Body of pancreas (tissue), 4 donors: Measurements from ENCODE around the gene RDH14.

Experiments
- POLR2A ChIP-seq, 3 donors: fragments of 450-650 bp; IDR thresholded peaks; one replicate each; pipeline ENCODE4 v1.6.1; 2016; ENCODE audit warnings: antibody characterized with exemption in 3 of 3, mild to moderate bottlenecking in 2 of 3
- TF ChIP-seq, protein P1 (sequence below), 7 experiments: fragments of 450-650 bp in 4 of 7; fragments of 200-600 bp in 3 of 7; sonication (generic) in 3 of 7; IDR thresholded peaks; one replicate each; pipeline ENCODE4 v1.5.1; 2016 to 2019; ENCODE audit warnings: antibody characterized with exemption in 7 of 7

DNA sequence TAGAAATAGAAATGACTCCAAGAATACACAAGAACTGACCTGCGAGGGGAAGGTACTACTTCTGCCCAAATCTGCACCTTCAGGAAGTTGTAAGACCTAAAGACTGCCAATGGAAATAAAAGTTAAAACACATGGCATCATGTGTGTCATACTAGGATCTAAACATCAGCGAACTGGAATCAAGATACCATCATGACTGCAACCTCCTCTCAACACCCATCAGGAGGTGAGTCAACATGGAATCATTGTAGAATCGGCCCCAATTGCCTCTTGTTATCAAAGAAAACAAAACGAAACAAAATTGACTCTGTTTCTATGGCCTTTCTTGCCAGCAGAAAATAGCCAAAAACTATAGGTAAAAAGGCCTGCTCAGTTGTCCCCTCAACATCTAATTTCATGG lies 15.1 kb downstream of the RDH14 start:
- TF ChIP-seq, protein P1, sequence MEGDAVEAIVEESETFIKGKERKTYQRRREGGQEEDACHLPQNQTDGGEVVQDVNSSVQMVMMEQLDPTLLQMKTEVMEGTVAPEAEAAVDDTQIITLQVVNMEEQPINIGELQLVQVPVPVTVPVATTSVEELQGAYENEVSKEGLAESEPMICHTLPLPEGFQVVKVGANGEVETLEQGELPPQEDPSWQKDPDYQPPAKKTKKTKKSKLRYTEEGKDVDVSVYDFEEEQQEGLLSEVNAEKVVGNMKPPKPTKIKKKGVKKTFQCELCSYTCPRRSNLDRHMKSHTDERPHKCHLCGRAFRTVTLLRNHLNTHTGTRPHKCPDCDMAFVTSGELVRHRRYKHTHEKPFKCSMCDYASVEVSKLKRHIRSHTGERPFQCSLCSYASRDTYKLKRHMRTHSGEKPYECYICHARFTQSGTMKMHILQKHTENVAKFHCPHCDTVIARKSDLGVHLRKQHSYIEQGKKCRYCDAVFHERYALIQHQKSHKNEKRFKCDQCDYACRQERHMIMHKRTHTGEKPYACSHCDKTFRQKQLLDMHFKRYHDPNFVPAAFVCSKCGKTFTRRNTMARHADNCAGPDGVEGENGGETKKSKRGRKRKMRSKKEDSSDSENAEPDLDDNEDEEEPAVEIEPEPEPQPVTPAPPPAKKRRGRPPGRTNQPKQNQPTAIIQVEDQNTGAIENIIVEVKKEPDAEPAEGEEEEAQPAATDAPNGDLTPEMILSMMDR (IDR thresholded peaks at IDR 0.05) = no peak
- no peak for TF ChIP-seq POLR2A (IDR thresholded peaks at IDR 0.05)
